Limb (tissue), 2 donors: ENCODE measurements around the gene HOXB3.
A peak's percentile ranks its signal among the peaks of the same experiment; 100 is the strongest.

Experiments
- DNase-seq, 2 donors: peaks; one replicate each; pipeline ENCODE4 v3.0.0-alpha.2; 2016; ENCODE audit errors: extremely low spot score in 2 of 2

Gene HOXB3

DNA sequence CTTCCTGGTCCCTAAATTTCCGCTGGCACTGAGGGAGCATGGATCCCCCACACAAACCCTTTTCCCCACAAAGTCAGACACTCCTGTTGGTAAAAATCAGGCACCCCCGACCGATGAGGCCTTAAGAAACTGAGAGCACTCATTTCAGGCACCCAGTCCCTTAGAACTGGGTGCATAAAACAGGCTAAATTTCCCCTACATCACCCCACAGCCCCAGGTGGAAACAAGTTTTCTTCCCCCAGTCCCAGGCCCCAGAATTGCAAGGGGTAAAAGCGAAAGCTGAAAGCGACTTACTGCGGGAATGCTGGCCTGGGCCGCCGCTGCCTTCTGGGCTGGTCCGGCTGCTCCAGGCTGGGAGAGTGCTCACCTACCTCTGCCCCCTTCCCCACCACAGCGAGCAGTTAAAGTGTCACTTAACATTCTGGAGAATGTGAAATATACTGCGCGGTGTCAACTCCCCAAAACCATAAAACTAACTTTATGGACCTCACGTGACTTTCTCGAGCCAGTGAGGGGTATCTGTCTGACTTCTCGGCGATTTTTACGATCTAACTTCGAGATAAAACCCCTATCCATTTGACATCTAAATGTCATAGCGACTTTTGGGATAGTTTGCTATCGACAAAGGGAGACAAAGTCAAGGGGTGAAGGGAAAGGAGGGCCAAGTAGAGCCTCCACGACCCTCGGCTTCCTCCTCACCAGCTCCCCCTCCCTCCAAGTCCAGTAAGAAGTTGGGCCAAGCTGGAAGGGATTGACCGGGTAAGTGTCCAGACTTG lies at the start of gene HOXB3:
HOXB3 (minus strand) TSS at position 411 of the 776 bp plus-strand sequence. CDS start 37,767 bp downstream, outside the sequence.
- DNase-seq = peak in 1 of 2 donors; percentile 67

- no peak for DNase-seq
Measured at GRCh38 chr17:48639136-48639535, 49.1 kb upstream of the HOXB3 start.

GRCh38 chr17:48637323-48638260 lies 47.6 kb upstream of the HOXB3 start:
- no peak for DNase-seq

- peak; percentile 59 to 92 for DNase-seq
Measured at GRCh38 chr17:48636177-48637018, 46.4 kb upstream of the HOXB3 start.

- DNase-seq = no peak
Measured at GRCh38 chr17:48634493-48635208, 44.6 kb upstream of the HOXB3 start.

DNA sequence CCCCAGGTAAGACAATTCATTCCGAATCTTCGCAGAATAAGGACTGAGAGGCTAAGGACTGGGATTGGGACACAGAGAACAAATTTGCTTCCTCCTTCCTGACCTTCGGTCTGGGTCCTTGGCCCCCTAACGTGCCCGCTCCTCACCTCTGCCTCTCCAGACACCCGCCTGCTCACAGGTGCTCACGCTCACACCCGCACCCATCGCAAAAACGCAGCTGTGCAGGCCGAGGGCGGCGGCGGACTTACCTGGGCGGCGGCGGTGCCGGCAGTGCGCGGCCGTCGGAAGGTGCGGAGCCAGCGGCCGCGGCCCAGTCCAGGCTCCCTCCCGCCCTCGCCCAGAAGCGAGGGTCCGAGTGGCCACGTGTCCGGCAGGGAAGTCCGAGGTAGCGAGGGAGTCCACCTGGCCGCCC lies 43.2 kb upstream of the HOXB3 start:
- peak in 1 of 2 donors; percentile 42 for DNase-seq

DNA sequence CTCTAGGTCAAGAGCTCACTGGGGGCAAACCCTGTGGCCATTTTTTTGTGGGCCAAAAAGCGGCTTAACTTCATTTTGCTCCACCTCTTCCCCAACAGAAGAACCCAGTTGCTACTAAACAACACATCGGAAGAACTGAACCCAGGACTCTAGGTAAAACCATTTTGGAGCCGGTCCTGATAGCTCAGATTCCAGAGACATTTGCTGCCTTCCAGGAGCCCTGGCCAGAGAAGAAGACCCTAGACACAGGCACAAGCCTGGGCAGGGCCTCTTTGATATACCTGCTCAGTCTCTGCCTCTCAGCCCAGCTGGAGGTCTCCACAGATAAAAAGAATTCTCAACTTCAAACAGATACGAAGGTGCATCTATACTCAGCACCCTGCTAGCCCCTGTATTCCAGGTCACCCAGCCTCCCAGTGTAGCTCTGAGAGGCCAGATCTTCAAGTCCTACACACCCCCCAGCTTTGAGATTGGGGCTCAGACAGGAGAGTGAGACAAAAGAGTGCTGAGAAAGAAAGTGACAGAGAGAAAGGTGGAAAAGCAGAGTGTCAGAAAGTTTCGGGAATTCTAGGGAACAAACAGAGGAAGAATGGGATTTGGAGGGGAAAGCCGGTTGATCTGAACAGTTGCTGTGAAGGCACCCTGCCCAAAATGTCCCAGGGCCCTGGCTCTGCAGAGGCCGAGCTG lies 42.7 kb upstream of the HOXB3 start:
- no peak for DNase-seq

DNA sequence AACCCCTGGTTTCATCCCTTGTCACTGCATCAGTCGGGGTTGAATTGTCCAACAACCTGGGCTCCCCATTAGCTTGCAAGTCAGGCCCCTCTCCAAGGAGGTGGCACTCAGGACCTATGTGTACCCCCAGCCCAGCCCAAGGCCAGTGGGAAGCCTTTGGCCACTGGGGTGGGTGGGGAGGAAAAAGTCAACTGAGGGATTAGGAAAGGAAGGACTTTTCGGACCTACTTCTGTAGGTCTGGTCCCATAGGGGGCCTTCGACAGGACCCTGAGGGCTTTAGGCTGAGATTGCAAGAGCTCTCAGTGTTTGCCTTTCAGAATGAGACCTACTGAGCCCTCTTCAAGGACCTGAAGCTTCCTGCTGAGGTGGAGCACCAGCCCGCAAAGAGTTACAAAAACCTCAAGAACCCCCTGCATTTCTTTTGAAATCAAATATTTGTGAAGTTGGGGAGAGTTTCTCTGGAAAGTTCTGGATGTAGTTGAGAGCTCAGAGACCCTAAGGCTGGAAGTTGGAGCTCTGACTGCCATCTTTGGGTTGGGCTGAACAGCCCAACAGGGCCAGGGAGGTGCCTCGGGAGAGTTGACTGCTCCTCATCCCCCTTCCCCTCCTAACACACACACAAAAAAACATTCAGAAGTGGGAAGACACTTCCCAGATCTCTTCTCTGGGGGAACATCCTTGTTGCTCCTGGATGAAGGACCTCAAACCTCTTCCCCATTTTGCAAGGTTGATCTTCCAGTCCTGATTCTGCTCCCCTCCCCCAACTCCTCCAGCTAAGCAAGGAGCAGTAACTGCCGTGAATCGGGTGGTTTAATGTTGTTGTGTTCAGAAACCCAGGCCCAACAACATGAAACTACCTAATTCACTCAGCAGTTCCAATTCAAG lies 41.9 kb upstream of the HOXB3 start:
- DNase-seq = no peak

DNA sequence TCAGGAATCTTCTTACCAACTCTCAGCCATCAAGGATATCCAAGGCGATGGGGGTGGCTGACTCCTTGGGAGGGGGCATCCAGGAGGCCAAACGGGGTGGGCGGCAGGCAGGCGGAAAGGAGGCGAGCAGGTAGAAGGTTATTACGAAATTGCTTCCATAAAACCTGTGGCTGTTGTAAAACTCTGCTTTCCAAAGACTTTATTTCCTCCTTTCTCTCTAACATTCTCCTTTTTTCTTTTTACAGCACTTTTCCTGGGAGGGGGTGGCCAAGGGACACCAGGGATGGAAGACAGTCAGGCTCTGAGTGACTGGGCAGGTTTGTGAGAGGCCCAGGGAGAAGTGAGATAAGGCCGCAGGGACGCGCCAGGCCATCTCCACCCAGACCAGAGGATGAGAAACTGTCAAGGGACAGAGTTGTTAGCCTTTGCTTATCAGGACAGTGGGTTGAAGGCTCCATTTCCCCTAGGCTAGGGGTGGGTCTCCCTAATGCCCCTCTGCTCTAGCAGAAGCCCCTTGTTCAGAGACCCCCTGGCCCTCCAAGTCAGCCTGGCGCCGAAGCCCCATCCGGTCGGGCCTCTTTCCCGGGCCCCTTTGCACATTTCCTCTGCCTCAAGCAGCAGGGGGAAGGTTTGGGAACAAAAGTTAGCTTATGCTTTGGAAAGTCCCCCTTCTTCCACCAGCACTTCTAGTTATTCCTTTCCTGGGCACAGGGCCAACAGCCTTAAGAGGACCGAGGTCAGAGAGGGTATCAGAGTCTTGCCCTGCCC lies 41.1 kb upstream of the HOXB3 start:
- peak in 1 of 2 donors; percentile 36 for DNase-seq

DNA sequence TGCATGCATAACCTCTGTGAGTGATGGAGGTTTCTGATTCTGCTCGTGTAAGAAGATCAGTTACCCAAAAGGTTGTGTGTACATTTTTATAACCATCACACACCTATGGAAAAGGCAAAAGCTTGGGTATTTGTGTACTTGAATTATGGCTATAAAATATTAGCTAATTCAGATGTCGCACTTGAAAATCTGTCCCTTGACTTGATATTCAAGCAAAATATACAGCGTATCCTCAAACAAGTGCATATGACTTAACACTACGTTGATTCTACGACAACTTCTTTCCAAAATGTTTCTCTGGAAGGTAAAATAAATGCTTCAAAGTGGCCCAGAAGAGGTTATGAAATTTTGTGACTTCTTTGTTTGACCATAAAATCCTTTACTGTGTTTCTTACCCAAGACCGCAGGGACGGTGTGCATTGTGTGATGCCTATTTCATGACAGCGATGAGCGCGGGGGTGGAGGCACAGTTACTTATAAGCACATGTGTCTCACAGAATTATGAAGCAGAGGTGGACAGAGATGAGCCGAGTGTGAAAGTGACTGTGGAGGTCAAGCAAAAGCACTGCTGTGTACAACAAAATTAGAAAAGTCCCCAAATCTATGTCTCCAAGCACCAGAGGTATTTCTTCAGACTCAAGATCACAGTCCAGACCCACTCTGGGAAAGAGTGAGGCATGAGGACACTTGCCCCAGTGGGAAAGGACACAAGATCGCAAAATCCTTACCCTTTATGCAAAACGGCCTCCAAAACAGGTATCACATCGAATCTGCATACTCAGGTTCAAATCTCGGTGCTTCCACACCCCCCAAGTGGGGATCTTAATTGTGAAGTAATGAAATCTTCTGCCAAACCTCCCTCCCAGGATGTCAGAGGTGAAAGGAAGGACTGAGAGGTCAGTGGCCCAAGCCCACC lies 40.2 kb upstream of the HOXB3 start:
- no peak for DNase-seq

GRCh38 chr17:48629411-48629759 lies 39.3 kb upstream of the HOXB3 start:
- no peak for DNase-seq

- no peak for DNase-seq
Measured at GRCh38 chr17:48628649-48629410, 38.8 kb upstream of the HOXB3 start.

- DNase-seq = no peak
Measured at GRCh38 chr17:48627623-48628521, 37.8 kb upstream of the HOXB3 start.

GRCh38 chr17:48627118-48627597 lies 37.1 kb upstream of the HOXB3 start:
- DNase-seq = no peak
